Mesangial cell (primary cell): Measurements from ENCODE around the gene PRLR. TPM values are rescaled to one million over a fixed set of nuclear protein-coding genes. Genes with fewer than 3 reads are reported as not detected.

Source experiments
- total RNA-seq: library from RNA; depleted of rRNA; stranded (reverse); fragments of >200 nt; gene quantifications from 2 replicates; pipeline ENCODE4 v1.2.3, GENCODE V29; 2015

The PRLR gene
- under 0.01 and 0.51 TPM in 2 replicates for total RNA-seq

DNA sequence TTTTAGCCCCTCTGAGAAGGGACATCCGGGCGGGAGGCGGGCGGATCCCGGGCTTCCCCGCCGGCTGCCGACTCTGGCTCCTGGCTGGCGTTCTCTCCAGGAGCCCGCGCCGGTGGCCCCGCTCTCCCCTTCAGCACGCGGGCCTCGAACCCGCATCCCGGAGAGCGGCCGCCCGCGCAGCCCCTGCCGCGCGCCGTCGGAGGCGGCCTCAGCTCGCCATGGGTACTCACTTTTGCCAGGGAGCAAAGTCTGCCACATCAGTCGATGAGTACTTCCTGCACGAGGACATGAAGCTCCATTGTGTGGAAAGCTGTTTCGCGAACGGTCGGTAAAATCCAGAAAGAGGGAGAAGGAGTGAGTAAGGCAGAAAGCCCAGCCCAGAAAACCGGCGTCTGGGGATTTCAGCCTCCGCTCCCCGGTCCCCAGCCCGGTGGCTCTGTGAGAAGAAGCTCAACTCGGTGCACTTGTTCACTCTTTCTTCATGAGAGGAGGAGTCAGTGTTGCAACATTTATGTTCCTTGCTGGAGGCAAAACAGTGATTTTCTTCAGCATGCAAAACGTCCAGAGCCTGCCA is at the start of gene PRLR:
PRLR (minus strand) TSS at position 450 of the 574 bp plus-strand sequence. CDS start 140,867 bp downstream, outside the sequence.

DNA sequence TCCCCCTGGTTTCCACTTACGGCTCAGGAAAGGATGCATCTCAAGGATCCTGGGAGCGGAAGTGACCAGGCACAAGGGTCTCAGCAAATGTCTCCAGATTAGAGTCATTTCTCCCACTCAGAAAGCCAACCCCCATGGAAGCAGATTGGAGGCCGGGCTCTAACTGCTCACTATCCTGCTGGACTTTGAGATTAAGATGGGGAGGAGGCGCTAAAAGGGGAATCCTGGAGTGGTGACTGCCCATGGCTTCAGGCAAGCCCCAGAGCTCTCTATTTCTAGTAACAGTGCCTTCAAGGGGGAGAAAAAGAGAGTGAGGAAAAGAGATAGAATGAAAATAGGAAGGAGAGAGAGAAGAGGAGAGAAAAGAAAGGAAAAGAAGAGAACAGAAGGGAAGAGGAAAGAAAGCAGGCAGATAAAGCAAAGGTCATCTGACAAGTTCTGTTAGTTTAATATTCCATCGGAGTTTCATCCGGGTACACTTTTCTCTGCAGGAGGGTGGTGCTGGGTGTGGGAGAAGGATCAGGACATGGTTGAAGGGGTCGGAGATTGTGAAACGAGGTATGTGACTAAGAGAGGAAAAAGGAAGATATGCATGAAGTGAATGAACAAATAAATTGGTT is 182.4 kb downstream of the PRLR start, which contains the start of gene AGXT2:
AGXT2 (minus strand) TSS at position 165 of the 620 bp plus-strand sequence; CDS start at position 108, 57 bp downstream.

Other genes with a start within 250 kb of the PRLR start
- not detected in 2 replicates for gene AGXT2, start 182.5 kb downstream of the PRLR start, total RNA-seq